Cerebellar nuclear complex (tissue), 1 donor: Measurements from ENCODE around the gene AMER1.

ENCODE experiments used
- DNase-seq, 2 experiments: peaks; one replicate each; lab custom pipeline; 2025; lab: John Stamatoyannopoulos, UW

The AMER1 gene

GRCh38 chrX:64184396-64184795 is 21.1 kb downstream of the AMER1 start:
- DNase-seq = no peak

GRCh38 chrX:64182208-64182607 is 23.3 kb downstream of the AMER1 start:
- no peak for DNase-seq

GRCh38 chrX:64176876-64177275 is 28.6 kb downstream of the AMER1 start:
- DNase-seq = no peak

- DNase-seq = no peak
These were observed 35.5 kb downstream of the AMER1 start for GRCh38 chrX:64169988-64170387.

- DNase-seq = no peak
These were observed 52.7 kb downstream of the AMER1 start for GRCh38 chrX:64152857-64153256.

GRCh38 chrX:64151911-64152310 is 53.6 kb downstream of the AMER1 start:
- no peak for DNase-seq

GRCh38 chrX:64150775-64151174 is 54.7 kb downstream of the AMER1 start:
- DNase-seq = no peak
